Activated CD4-positive, alpha-beta T cell treated with anti-CD3 and anti-CD28 coated beads, Interleukin-2, Interleukin-4, amounts not matched to agents 100 ng/mL and 50 ng/mL, durations not matched to agents 16 hours and 8 hours (primary cell): Measurements from ENCODE around the gene PCNX3.
A peak's percentile ranks its signal among the peaks of the same experiment; 100 is the strongest.

Source experiments
- DNase-seq: peaks from one replicate; pipeline ENCODE4 v3.0.0-alpha.2; 2020; ENCODE audit warnings: low spot score

The PCNX3 gene

DNA sequence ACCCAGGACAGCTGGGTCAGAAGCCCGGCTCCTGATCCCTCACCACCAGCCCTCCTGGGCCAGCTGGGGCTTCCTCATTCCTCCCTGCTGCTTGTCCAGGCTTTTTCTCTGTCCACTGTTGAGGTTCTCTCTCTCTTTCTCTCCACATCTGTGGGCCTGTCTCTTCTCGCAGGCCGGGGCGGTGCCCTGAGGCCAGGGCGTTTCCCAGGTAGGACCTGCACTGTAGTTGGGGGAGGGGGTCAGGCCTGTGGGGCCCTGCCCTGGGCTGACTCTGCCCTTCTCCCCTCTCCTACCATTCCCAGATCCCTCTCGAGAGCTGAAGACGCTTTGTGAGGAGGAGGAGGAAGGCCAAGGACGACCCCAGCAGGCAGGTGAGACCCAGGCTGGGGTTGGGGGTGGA is 34.8 kb upstream of the PCNX3 start:
- DNase-seq = no peak

DNA sequence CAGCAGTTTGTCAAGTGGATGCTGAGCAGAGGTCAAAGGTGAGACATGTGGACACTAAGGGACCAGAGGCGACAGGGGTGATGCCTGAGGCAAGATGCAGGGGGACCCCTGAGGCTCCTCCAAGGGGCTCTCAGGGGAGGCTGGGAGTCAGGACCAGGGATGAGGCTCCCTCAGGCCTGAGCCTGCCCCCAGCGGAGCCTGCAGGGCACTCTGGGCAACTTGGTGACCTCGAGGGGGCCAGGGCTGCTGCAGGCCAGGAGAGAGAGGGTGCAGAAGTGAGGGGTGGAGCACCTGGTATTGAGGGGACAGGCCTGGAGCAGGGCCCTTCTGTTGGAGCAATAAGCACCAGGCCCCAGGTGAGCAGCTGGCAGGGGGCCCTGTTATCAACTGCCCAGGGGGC is 33.6 kb upstream of the PCNX3 start:
- DNase-seq = no peak

DNA sequence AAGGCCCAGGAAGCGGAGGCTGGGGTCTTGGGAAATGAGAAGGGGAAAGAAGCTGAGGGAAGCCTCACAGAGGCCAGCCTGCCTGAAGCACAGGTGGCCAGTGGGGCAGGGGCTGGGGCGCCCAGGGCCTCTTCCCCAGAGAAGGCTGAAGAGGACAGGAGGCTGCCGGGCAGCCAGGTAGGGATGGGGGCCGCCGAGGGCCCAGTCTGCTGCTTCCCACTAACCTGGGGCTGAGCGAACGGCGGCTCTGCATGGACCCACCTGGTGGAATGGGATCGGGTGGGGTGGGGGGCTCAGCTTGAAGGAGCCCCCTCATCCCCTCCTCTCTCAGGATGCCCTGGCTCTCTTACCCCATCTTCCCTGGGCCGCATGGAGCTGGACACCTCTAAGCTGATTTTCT is 32.0 kb upstream of the PCNX3 start:
- no peak for DNase-seq

- DNase-seq = no peak
These were observed 31.5 kb upstream of the PCNX3 start for GRCh38 chr11:65584106-65584505.

GRCh38 chr11:65584723-65585171 is 30.8 kb upstream of the PCNX3 start:
- DNase-seq = no peak

DNA sequence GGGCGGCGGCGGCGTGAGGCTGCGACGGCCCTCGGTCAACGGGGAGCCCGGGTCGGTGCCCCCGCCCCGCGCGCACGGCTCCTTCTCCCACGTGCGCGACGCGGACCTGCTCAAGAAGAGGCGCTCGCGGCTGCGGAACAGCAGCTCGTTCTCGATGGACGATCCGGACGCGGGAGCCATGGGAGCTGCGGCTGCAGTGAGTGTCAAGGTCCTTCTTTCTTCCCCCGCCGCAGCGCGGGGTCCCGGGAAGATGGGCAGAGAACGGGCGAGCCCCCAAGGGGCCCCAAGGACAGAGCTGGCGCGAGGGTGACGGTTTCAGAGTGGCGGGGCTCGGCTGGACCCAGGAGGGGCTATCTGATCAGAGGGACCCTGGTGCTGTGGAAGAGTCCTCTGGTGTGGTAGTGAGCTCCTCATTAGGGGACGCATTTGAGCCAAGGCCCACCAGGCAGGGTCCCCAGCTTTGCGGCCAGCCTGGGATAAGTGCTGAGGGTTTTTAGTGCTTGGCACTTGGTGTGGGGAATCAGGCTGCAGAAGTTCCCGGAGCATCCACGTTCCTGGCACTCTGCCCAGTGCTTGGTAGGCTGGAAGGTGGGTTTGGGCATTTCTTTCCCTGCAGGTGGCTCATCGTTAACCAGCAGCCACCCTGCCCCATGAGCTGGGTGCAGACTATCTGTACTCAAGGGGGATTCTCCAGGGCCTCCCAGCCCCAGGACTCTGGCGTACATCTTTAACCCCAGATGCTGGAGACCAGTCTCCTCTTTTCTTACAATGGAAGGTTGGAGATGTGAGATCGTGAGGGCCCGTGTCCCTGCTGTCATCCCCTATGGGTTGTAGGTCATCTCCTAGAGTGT is 30.0 kb upstream of the PCNX3 start:
- no peak for DNase-seq

DNA sequence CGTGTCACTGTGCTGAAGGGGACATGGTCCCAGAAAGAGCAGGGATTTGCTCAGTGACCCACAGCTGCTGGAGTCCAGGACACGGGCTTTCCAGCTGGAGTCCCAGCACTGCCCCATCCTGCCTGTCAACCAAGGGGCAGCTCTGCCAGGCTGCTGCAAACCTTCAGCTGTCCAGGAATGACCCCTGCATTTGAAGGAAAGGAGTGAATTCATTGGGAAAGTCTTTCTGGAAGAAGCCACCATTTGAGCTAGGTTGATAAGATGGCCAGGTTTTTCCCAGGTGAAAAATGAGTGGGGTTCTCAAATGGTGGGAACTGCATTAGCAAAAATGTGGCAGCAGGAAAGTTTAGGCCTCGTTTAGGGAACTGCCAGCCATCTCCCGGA is 29.3 kb upstream of the PCNX3 start:
- no peak for DNase-seq

- no peak for DNase-seq
These were observed 28.9 kb upstream of the PCNX3 start for GRCh38 chr11:65586676-65587075.

- DNase-seq = peak; percentile 89
These were observed 27.1 kb upstream of the PCNX3 start for GRCh38 chr11:65588199-65589054.

- DNase-seq = peak; percentile 23
These were observed 25.9 kb upstream of the PCNX3 start for GRCh38 chr11:65589444-65590239.

GRCh38 chr11:65590240-65590738 is 25.3 kb upstream of the PCNX3 start:
- no peak for DNase-seq

DNA sequence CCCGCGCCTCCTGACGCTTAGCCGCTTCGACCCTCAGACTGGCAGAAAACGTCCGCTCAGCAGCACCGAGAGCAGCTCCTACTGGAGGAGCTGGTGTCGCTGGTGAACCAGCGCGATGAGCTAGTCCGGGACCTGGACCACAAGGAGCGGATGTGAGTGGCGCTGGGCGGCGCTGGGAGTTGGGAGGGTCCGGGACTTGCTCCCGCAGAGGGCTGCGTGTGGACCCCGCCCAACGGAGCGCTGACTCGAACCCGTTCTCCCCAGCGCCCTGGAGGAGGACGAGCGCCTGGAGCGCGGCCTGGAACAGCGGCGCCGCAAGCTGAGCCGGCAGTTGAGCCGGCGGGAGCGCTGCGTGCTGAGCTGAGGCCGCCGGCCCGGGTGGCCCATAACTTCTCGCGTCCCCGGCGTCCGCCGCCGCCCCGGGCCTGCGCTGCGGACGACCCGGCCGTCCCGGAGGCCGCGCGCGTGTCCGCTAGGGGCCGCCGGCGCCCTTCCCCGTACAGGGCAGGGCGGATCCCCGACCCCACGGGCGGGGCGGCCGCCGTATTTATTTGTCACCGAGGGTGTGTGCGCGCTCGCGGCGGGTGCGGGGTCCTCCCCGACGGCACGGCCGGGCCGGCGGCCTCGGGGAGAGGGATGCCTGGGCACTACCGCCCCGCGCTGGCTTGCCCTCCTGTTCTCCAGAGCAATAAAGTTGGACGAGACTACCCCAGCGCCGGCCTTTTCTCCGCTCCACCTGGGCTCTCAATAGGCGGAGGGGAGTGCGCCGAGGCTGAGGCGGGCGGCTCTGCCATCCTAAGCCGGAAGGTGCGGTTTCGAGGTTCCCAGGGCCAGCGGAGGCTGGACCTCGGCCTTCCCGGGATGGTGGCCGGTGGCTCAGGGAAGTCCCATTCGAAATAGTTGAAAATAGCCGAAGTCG is 23.4 kb upstream of the PCNX3 start:
- no peak for DNase-seq

- no peak for DNase-seq
These were observed 22.6 kb upstream of the PCNX3 start for GRCh38 chr11:65592858-65593517.

DNA sequence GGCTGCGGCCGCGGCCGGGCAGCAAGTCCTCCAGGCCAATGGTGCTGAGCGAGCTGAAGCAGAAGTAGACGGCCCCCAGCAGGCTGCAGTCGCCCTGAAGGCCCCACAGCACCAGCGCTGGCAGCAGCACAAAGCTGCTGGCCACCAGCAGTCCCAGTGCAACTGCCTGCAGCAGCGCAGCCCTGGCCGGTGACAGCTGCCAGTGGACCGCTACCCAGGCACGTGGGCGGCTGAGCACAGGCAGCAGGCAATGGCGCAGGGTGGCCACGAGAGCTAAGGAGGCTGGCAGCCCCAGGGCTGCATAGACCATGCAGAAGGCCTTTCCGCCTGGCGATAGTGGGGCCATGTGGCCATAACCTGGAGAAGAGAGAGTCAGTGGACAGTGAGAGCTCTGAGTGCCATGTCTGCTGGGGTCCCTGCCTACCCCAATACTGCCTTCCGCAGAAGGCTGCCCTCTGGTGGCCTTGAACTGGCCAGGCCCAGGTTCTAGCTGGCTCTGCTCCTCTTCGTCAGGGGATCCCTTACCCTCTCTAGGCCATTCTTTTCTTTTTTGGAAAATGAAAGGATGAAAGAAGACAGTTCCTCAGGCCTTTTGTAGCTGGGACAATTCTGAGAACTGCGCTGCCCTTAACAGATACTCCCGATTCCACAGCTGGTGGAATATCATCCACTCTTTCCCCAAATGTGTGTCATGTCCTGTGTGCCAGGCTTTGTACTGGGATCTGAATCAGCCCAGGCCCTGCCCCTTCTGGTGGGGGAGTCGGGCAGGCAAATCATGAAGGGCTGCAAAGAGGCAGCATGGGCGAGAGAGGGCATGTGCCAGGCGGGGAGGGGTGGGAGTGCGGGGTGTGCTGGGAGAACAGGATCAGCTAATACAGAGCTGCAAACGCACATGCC is 21.8 kb upstream of the PCNX3 start:
- peak; percentile 36 for DNase-seq

- no peak for DNase-seq
These were observed 20.4 kb upstream of the PCNX3 start for GRCh38 chr11:65595131-65595530.

- no peak for DNase-seq
These were observed 19.9 kb upstream of the PCNX3 start, which contains the start of gene KCNK7 for GRCh38 chr11:65595543-65596281. TSS of gene KCNK7 (minus strand) at chr11:65595800. CDS start at chr11:65595772, 28 bp downstream.

GRCh38 chr11:65596520-65596919 is 19.1 kb upstream of the PCNX3 start:
- no peak for DNase-seq

GRCh38 chr11:65598258-65598699 is 17.3 kb upstream of the PCNX3 start:
- no peak for DNase-seq
